Muscle of leg (tissue), 11 donors: Measurements from ENCODE around the gene FOXK1. TPM values are rescaled to one million over a fixed set of nuclear protein-coding genes. Genes with fewer than 3 reads are reported as not detected.

ENCODE experiments used
- DNase-seq: peaks from one replicate; pipeline ENCODE4 v3.0.0; 2013
- H3K27ac ChIP-seq: one replicate; pipeline ENCODE4 v1.5.1; 2013; ENCODE audit warnings: mild to moderate bottlenecking, low read length, control low read depth
- H3K27me3 ChIP-seq: one replicate; pipeline ENCODE4 v1.6.1; 2013; ENCODE audit warnings: low read length; ENCODE audit not compliant: control insufficient read depth, insufficient read depth
- H3K36me3 ChIP-seq: one replicate; pipeline ENCODE4 v1.6.1; 2013; ENCODE audit warnings: low read length; ENCODE audit not compliant: control insufficient read depth, insufficient read depth
- H3K4me1 ChIP-seq: one replicate; pipeline ENCODE4 v1.6.1; 2013; ENCODE audit warnings: low read length; ENCODE audit not compliant: control insufficient read depth, insufficient read depth
- H3K4me3 ChIP-seq: one replicate; pipeline ENCODE4 v1.5.1; 2013; ENCODE audit warnings: low read length, control low read depth
- H3K9me3 ChIP-seq: replicated peaks from 2 replicates; pipeline ENCODE4 v1.6.1; 2013; ENCODE audit warnings: low read depth, low read length; ENCODE audit not compliant: control insufficient read depth
- WGBS: methylation state at CpG from one replicate; pipeline ENCODE4 v1.1.5; 2013; ENCODE audit warnings: missing lambda C conversion rate; ENCODE audit not compliant: insufficient coverage; 5-methylcytosine and 5-hydroxymethylcytosine counted together
- polyA plus RNA-seq, 8 donors: library from polyadenylated mRNA; unstranded; fragments of 120-200 nt; gene quantifications; one replicate each; pipeline versions ENCODE4 v1.2.1 to v1.2.3, GENCODE V29; 2013; ENCODE audit warnings: inconsistent platforms in 1 of 8, low replicate concordance in 1 of 8; ENCODE audit not compliant: insufficient read length in 8 of 8, insufficient read depth in 1 of 8
- total RNA-seq: library from RNA; stranded (reverse); fragments of 120-200 nt; gene quantifications from one replicate; pipeline ENCODE4 v1.2.4, GENCODE V29; 2013

Gene FOXK1
- total and polyA plus RNA-seq, 9 donors = 10.9 to 19.8 (median 18.2) TPM

DNA sequence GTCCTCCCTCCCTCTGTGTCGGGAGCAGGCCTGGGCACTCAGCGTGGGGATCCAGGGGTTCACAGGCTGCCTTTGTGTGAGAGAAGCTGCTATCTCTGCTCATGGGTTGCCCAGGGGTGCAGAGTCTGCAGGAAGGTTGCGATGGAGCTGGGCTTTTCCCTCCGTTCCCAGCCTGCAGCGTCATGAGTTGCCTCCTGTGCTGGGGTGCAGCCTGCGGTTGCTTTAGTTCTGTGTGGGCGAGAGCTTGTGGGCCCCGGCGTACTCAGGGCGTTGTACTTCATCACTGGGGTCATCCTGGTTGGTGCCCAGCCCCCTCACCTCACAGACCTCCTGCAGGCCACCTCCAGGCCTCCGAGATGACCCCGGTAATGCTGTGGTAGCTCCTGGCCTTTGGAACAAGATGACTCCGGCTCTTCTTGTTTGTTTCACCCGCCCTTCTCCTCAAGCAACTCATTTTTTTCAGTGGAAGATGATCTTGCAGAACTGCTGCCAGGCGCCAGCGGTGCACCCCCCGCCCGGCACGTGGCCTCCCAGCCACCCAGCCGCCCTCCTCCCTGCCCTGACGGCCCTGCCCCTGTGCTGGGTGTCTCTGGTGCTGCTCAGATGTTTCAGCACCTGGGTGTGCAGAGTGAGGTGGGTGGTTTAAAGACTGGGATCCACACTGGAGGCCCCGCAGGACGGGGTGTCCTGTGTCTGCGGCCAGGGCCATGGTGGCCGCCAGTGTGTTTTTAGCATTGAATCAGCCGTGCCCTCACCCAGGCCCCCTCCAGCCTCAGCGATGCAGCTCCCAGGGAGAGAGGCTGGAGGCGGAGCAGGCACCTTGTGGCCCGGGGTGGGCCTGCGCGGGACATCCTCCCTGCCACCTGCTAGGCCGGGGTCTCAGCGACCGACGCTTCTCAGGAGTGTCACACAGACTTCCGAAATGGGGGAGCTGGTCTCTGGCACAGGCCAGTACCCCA lies 100.5 kb downstream of the FOXK1 start:
- H3K36me3 ChIP-seq = peaks cover 68% of the 10 kb centered on the region
- H3K4me1 ChIP-seq = no peaks in the 10 kb centered on the region
- WGBS = 89% methylated on average over 27 of the region's 36 CpGs
- H3K27ac ChIP-seq = no peak overlapping the region
- DNase-seq = no peak
- H3K27me3 ChIP-seq = no peaks in the 10 kb centered on the region
- no peak overlapping the region for H3K4me3 ChIP-seq
- no peaks in the 10 kb centered on the region for H3K9me3 ChIP-seq

DNA sequence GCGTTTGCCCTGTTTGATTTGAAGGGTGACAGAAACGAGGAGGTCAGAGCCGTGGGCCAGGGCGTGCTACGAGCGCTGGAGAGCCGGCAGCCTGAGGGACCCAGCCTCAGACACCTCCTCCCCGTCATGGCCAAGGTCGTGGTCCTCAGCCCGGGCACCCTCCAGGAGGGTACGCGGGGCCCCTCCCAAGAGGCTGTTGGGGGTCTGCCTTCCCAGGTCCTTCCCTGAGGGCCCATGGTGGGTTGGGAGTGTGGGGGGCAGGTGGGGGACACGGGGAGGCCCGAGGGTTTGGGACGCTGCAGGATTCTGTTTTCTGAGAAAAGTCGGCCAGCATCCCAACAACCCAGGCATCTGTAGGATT lies 101.2 kb downstream of the FOXK1 start:
- Histone ChIP-seq H3K4me1 (no peaks in the 10 kb centered on the region), H3K27me3 (no peaks in the 10 kb centered on the region), H3K9me3 (no peaks in the 10 kb centered on the region), H3K4me3 (no peak overlapping the region), H3K36me3 (peaks cover 73% of the 10 kb centered on the region), H3K27ac (no peak overlapping the region)
- DNase-seq = no peak
- WGBS = 90% methylated on average over 10 of the region's 16 CpGs

DNA sequence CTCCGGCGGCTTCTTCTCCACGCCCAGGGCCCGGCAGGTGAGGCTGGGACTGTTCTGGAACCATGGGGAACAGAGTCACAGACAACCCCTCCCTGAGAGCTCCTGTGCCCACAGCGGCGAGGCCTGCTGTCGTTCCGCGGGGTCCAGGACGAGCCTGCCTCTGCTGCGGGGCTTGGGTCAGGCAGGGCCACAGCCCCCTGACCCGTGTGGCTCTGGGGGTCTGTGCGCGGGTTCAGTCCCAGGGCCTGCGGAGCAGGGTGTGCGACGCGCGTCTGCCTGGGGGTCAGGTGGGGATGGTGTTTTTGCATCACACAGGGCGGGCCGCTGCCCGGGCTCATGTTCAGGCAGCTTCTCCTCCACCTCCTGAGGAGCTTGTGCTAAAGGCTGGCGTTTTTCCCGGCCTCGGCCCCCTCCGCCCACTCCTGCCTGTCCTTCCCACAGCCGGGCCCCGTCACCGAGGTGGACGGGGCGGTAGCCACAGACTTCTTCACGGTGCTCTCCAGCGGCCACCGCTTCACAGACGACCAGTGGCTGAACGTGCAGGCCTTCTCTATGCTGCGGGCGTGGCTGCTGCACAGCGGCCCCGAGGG lies 101.8 kb downstream of the FOXK1 start:
- no peaks in the 10 kb centered on the region for H3K27me3 ChIP-seq
- DNase-seq = no peak
- H3K27ac ChIP-seq = no peak overlapping the region
- H3K4me3 ChIP-seq = no peak overlapping the region
- H3K4me1 ChIP-seq = no peaks in the 10 kb centered on the region
- H3K36me3 ChIP-seq = peaks cover 79% of the 10 kb centered on the region
- 88% methylated on average over 27 of the region's 40 CpGs for WGBS
- no peaks in the 10 kb centered on the region for H3K9me3 ChIP-seq

DNA sequence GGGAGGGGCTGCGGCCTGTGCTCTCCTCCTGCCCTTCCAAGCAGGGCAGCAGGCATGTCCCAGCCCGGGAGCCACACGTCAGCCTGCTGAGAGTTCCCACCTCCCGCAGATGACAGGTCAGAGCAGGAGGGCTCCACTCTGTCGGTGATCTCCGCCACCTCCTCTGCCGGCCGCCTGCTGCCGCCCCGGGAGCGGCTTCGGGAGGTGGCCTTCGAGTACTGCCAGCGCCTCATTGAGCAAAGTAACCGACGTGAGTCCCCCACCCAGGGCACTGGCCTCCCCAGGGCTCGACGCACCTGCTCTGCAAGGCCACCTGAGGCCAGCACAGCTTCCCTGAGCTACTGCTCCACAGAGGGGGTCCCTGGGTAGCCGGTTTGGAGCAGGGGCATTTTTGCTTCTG lies 102.7 kb downstream of the FOXK1 start:
- peaks cover 86% of the 10 kb centered on the region for H3K36me3 ChIP-seq
- WGBS = 86% methylated on average over 17 of the region's 19 CpGs

DNA sequence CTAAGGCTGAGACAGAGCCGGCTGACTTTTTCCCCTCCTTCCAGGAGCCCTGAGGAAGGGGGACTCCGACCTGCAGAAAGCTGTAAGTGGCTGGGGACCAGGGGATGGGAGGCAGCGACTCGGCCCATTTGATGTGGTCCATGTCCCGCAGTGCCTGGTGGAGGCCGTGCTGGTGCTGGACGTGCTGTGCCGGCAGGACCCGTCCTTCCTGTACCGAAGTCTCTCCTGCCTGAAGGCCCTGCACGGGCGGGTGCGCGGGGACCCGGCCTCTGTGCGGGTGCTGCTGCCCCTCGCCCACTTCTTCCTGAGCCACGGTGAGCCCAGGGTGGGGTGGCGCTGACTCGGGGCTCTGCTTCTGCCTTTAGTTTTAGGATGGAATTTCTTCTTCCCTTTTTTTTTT lies 103.3 kb downstream of the FOXK1 start:
- H3K9me3 ChIP-seq = no peaks in the 10 kb centered on the region
- 97% methylated on average over 7 of the region's 20 CpGs for WGBS
- H3K4me3 ChIP-seq = no peak overlapping the region
- no peak for DNase-seq
- H3K27ac ChIP-seq = no peak overlapping the region
- H3K4me1 ChIP-seq = no peaks in the 10 kb centered on the region
- peaks cover 90% of the 10 kb centered on the region for H3K36me3 ChIP-seq
- no peaks in the 10 kb centered on the region for H3K27me3 ChIP-seq

More for the DNA sequence above, 102.7 kb downstream of the FOXK1 start:
- Histone ChIP-seq H3K27ac (no peak overlapping the region), H3K4me1 (no peaks in the 10 kb centered on the region), H3K9me3 (no peaks in the 10 kb centered on the region), H3K4me3 (no peak overlapping the region), H3K27me3 (no peaks in the 10 kb centered on the region)
- no peak for DNase-seq

DNA sequence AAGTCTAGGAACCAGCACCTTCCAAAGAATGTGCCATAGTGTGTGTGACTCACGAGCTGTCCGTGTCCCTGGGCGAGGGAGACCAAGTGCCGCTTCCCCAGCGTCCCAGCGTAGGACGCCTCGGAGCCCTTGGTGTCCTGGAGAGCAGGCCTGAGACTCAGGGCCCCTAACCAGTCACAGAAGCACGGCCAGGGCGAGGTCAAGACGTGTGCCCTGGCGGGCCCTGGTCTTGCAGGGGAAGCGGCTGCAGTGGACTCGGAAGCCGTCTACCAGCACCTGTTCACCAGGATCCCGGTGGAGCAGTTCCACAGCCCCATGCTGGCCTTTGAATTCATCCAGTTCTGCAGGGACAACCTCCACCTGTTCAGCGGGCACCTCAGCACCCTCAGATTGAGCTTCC lies 103.9 kb downstream of the FOXK1 start:
- Histone ChIP-seq H3K4me3 (no peak overlapping the region), H3K9me3 (no peaks in the 10 kb centered on the region), H3K4me1 (no peaks in the 10 kb centered on the region), H3K27me3 (no peaks in the 10 kb centered on the region), H3K27ac (no peak overlapping the region), H3K36me3 (peaks cover 90% of the 10 kb centered on the region)
- WGBS = 88% methylated on average over 16 of the region's 17 CpGs
- DNase-seq = no peak

DNA sequence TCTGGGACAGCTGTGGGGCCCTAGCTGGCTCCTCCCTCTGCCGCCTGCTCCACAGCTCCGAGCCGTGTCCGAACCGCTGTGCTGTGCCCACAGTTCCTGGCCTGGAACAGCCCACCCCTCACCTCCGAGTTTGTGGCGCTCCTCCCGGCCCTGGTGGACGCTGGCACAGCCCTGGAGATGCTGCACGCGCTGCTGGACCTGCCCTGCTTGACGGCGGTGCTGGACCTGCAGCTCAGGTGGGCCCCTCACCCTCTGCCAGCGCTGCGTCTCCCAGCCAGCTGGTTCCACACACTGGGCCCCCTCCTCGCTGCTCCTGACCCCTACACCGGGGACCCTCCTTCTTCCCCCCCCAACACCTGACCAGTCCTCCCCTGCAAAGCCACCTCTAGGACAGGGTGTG lies 105.4 kb downstream of the FOXK1 start:
- Histone ChIP-seq H3K9me3 (no peaks in the 10 kb centered on the region), H3K27me3 (no peaks in the 10 kb centered on the region), H3K27ac (no peak overlapping the region), H3K36me3 (peaks cover 84% of the 10 kb centered on the region), H3K4me3 (no peak overlapping the region), H3K4me1 (peaks cover 2% of the 10 kb centered on the region)
- WGBS = 90% methylated on average over 17 of the region's 17 CpGs
- DNase-seq = no peak

DNA sequence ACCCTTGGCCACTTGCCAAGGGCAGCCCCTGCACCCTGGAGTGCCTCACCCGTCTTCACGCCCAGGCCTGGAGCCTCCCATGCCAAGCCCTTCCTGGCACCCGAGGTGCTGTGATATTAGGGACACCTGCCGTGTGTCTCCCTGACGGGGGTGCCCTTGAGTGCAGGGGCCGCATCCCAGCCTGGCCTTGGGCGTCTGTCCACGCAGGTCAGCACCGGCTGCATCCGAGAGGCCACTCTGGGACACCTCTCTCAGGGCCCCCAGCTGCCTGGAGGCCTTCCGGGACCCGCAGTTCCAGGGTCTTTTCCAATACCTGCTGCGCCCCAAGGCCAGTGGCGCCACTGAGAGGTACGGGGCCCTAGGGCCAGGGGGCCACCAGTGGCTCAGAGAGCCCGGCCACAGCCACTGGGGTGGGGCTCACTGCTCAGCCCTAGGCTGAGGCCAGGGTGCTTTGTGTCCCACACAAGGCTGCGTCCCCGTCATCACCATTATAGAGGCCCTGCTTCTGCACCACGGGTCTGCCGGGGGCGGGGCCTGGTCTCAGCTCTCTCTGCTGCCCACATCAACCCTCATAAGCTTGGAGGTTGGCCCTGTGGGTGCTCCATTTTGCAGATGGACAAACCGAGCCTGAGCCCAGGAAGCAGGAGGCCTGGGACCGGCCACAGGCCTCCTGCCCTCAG lies 106.0 kb downstream of the FOXK1 start:
- no peak for DNase-seq
- Histone ChIP-seq H3K4me3 (no peak overlapping the region), H3K27ac (no peak overlapping the region), H3K4me1 (peaks cover 8% of the 10 kb centered on the region), H3K9me3 (no peaks in the 10 kb centered on the region), H3K27me3 (no peaks in the 10 kb centered on the region), H3K36me3 (peaks cover 78% of the 10 kb centered on the region)
- WGBS = 87% methylated on average over 23 of the region's 23 CpGs

DNA sequence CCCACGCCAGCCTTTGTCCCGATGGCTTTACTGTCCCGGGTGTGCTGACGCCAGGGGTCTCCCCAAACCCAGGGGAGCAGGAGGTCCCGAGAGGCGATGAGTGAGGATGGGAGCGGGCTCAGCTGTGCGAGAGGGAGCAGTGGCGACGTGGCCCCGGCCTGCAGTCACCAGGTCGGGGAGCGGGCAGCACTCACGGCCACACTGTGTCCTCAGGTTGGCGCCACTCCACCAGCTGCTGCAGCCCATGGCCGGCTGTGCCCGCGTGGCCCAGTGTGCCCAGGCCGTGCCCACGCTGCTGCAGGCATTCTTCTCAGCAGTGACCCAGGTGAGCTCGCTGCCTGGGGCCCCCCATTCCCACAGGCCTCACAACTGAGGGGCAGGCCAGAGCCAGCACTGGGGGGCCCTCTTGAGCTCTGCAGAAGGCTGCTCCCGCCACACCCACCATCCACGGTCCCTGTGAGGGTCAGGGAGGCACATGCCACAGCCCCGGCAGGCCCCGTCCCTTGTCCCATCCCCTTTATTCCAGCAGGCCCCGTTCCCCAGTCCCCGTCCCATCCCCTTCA lies 106.6 kb downstream of the FOXK1 start:
- Histone ChIP-seq H3K9me3 (no peaks in the 10 kb centered on the region), H3K27me3 (no peaks in the 10 kb centered on the region), H3K27ac (no peak overlapping the region), H3K4me3 (no peak overlapping the region), H3K36me3 (peaks cover 72% of the 10 kb centered on the region), H3K4me1 (peaks cover 10% of the 10 kb centered on the region)
- no peak for DNase-seq
- WGBS = 92% methylated on average over 27 of the region's 27 CpGs
